T-cell (primary cell): ENCODE measurements around the gene MT1B. TPM values are rescaled to one million over a fixed set of nuclear protein-coding genes. Genes with fewer than 3 reads are reported as not detected.

Source experiments
- ATAC-seq, 4 experiments: fragments of 200-7000 bp in 3 of 4; fragments of 150-1000 bp in 1 of 4; cut with Tn5 transposase; replicated peaks in 1 of 4; 1 replicate in 3 of 4; 2 replicates in 1 of 4; pipeline ENCODE4 v1.10.0; 2021; ENCODE audit warnings: moderate library complexity in 3 of 4, mild to moderate bottlenecking in 2 of 4, moderate number of reproducible peaks in 1 of 4
- CTCF ChIA-PET, 2 donors: fragments of 300-600 bp; sonication (Branson Sonifier 250); formaldehyde crosslinking; loops; one replicate each; lab custom pipeline; 2022; ENCODE audit warnings: antibody characterized with exemption in 2 of 2; lab: Charles Lee
- POLR2A ChIA-PET, 2 donors: fragments of 300-600 bp; sonication (Branson Sonifier 250); formaldehyde crosslinking; loops; one replicate each; lab custom pipeline; 2022; ENCODE audit warnings: antibody characterized with exemption in 2 of 2; lab: Charles Lee
- DNase-seq, 35 experiments: peaks; one replicate each; pipeline versions ENCODE4 v3.0.0 to v3.0.0-alpha.2; 2013 to 2023
- H3K27ac ChIP-seq: one replicate; pipeline ENCODE4 v1.5.1; 2013; ENCODE audit warnings: low read length
- H3K27me3 ChIP-seq, 2 experiments: replicated peaks in 1 of 2; 1 replicate in 1 of 2; 2 replicates in 1 of 2; pipeline versions ENCODE4 v1.6.1 to v1.7.0; 2013; ENCODE audit warnings: low read length in 1 of 2, mixed read lengths in 1 of 2; ENCODE audit not compliant: control insufficient read depth in 2 of 2, insufficient read depth in 2 of 2; ENCODE audit errors: extremely low read depth in 1 of 2
- H3K36me3 ChIP-seq, 2 donors: 1 replicate in 1 of 2; 2 replicates in 1 of 2; pipeline versions ENCODE4 v1.6.1 to v1.7.0; 2013; ENCODE audit warnings: low read length in 1 of 2; ENCODE audit not compliant: control insufficient read depth in 2 of 2, insufficient read depth in 1 of 2; ENCODE audit errors: extremely low read depth in 1 of 2
- H3K4me1 ChIP-seq, 2 experiments: 1 replicate in 1 of 2; 2 replicates in 1 of 2; pipeline versions ENCODE4 v1.6.1 to v1.7.0; 2013; ENCODE audit warnings: low read length in 2 of 2, mixed read lengths in 1 of 2; ENCODE audit not compliant: insufficient read depth in 2 of 2, control insufficient read depth in 1 of 2; ENCODE audit errors: extremely low read depth in 1 of 2
- H3K4me3 ChIP-seq, 2 donors: 1 replicate in 1 of 2; 2 replicates in 1 of 2; pipeline versions ENCODE4 v1.5.1 to v1.7.0; 2013; ENCODE audit warnings: mild to moderate bottlenecking in 2 of 2, low read length in 1 of 2, moderate library complexity in 1 of 2; ENCODE audit not compliant: control insufficient read depth in 1 of 2; ENCODE audit errors: extremely low read depth in 1 of 2
- H3K9me3 ChIP-seq: 2 replicates; pipeline ENCODE4 v1.7.0; 2013
- H3K27ac Mint-ChIP-seq, 2 donors: one replicate each; pipeline ENCODE4 v1.8.0; 2020 to 2021; ENCODE audit warnings: mild to moderate bottlenecking in 2 of 2, mixed read lengths in 2 of 2
- H3K27me3 Mint-ChIP-seq, 2 donors: one replicate each; pipeline ENCODE4 v1.8.0; 2021 to 2022; ENCODE audit warnings: mixed read lengths in 2 of 2
- H3K36me3 Mint-ChIP-seq: one replicate; pipeline ENCODE4 v1.8.0; 2021; ENCODE audit warnings: mixed read lengths
- H3K4me1 Mint-ChIP-seq, 3 donors: one replicate each; pipeline ENCODE4 v1.8.0; 2020 to 2022; ENCODE audit warnings: mixed read lengths in 3 of 3, mild to moderate bottlenecking in 1 of 3
- H3K4me3 Mint-ChIP-seq, 3 donors: one replicate each; pipeline ENCODE4 v1.8.0; 2020 to 2022; ENCODE audit warnings: mild to moderate bottlenecking in 3 of 3, mixed read lengths in 3 of 3, moderate library complexity in 3 of 3
- H3K9me3 Mint-ChIP-seq, 3 donors: one replicate each; pipeline ENCODE4 v1.8.0; 2020 to 2022; ENCODE audit warnings: mixed read lengths in 3 of 3
- WGBS: methylation state at CpG from one replicate; pipeline ENCODE4 v1.1.5; 2013; ENCODE audit warnings: missing lambda C conversion rate; ENCODE audit not compliant: insufficient coverage; 5-methylcytosine and 5-hydroxymethylcytosine counted together
- total RNA-seq, 35 experiments: library from RNA in 6 of 35; stranded (reverse) in 6 of 35; fragments of 120-200 nt in 1 of 35; gene quantifications; one replicate each; pipeline versions ENCODE4 v1.2.1 to v1.2.4 and lab custom pipeline; 2013 to 2026

Gene MT1B
- total RNA-seq, 5 donors from 2014 or later (not counting 1 experiment from before 2014, with no cell fraction given) = not detected

- WGBS = 0% methylated on average over 8 of the region's 32 CpGs
- peak overlapping the region; percentile 44 to 52 for H3K4me3 ChIP-seq
- peak overlapping the region in 1 of 2 donors; percentile 78 for H3K27ac Mint-ChIP-seq
- no peaks in the 10 kb centered on the region for H3K9me3 ChIP-seq
- H3K27ac ChIP-seq = no peak overlapping the region
- peaks cover 12 to 38% of the 10 kb centered on the region in 2 donors for H3K27me3 Mint-ChIP-seq
- ChIA-PET CTCF (interaction anchor here (0.7 to 1.5 kb wide), 2 partner anchors 26 to 56 kb away, joined by 3 to 4 read pairs; no protein-coding TSS in a partner anchor), POLR2A (interaction anchor here (0.6 to 1.2 kb wide), 4 partner anchors 33 to 1733 kb away, joined by 3 to 10 read pairs (median 6); partner anchors contain the start of gene MT2A (in 1 of the 2))
- DNase-seq (peak in 31 of 35 experiments; percentile 18 to 67 (median 46)), ATAC-seq (peak; percentile 62 to 91 (median 84))
- peak overlapping the region; percentile 61 to 85 (median 66) for H3K4me3 Mint-ChIP-seq
- no peaks in the 10 kb centered on the region for H3K9me3 Mint-ChIP-seq
- H3K36me3 Mint-ChIP-seq = no peaks in the 10 kb centered on the region
- H3K4me1 Mint-ChIP-seq = peaks cover 10 to 20% (median 16%) of the 10 kb centered on the region in 3 donors
- no peaks in the 10 kb centered on the region for H3K36me3 ChIP-seq
- peaks cover 8 to 25% of the 10 kb centered on the region in 2 experiments for H3K27me3 ChIP-seq
- H3K4me1 ChIP-seq = peaks cover 3 to 13% of the 10 kb centered on the region in 2 experiments
Measured at GRCh38 chr16:56675685-56676210, 24.1 kb downstream of the MT1B start.

DNA sequence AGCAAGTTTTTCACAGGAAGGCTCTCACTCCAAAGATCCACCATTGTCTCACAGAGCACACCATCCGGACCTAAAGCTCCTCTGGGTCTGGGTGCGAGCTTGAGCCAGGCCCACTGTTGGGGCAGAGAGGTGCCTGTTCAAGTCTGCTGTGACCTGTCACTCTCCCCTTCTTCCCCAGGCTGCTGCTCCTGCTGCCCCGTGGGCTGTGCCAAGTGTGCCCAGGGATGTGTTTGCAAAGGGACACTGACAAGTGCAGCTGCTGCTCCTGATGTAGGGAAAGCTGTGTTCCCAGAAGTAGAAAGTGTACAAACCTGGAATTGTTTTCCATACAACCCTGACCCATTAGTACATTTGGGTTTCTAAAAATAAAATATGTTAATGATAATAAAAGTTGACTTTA, 25.8 kb downstream of the MT1B start:
- H3K36me3 Mint-ChIP-seq = no peaks in the 10 kb centered on the region
- Histone ChIP-seq H3K4me3 (no peak overlapping the region), H3K4me1 (peaks cover 7 to 23% of the 10 kb centered on the region in 2 experiments), H3K36me3 (no peaks in the 10 kb centered on the region), H3K9me3 (no peaks in the 10 kb centered on the region), H3K27me3 (peaks cover 5 to 18% of the 10 kb centered on the region in 2 experiments), H3K27ac (no peak overlapping the region)
- H3K4me3 Mint-ChIP-seq = no peak overlapping the region
- no peak overlapping the region for H3K27ac Mint-ChIP-seq
- peaks cover 0 to 22% of the 10 kb centered on the region in 2 donors for H3K27me3 Mint-ChIP-seq
- DNase-seq (no peak), ATAC-seq (no peak)
- ChIA-PET CTCF (no interaction called here), POLR2A (no interaction called here)
- no peaks in the 10 kb centered on the region for H3K9me3 Mint-ChIP-seq
- 82% methylated on average over 2 of the region's 3 CpGs for WGBS
- peaks cover 16 to 28% (median 26%) of the 10 kb centered on the region in 3 donors for H3K4me1 Mint-ChIP-seq

- no peaks in the 10 kb centered on the region for H3K36me3 ChIP-seq
- CTCF ChIA-PET = interaction anchor here in 1 of 2 donors (0.6 kb wide), 1 partner anchor 334 kb away, joined by 3 read pairs; no protein-coding TSS in a partner anchor
- ATAC-seq (no peak), DNase-seq (no peak)
- no peak overlapping the region for H3K4me3 ChIP-seq
- no peak overlapping the region for H3K27ac ChIP-seq
- H3K36me3 Mint-ChIP-seq = peaks cover under 1% of the 10 kb centered on the region
- H3K9me3 ChIP-seq = no peaks in the 10 kb centered on the region
- H3K27me3 ChIP-seq = peaks cover 0 to 18% of the 10 kb centered on the region in 2 experiments
- H3K4me1 ChIP-seq = peaks cover 12 to 39% of the 10 kb centered on the region in 2 experiments
- no peak overlapping the region for H3K4me3 Mint-ChIP-seq
- peak overlapping the region in 1 of 2 donors; percentile 22 for H3K27ac Mint-ChIP-seq
- POLR2A ChIA-PET = no interaction called here
- peaks cover 0 to 17% of the 10 kb centered on the region in 2 donors for H3K27me3 Mint-ChIP-seq
- no peaks in the 10 kb centered on the region for H3K9me3 Mint-ChIP-seq
- H3K4me1 Mint-ChIP-seq = peaks cover 32 to 41% (median 37%) of the 10 kb centered on the region in 3 donors
- no CpG with 5 or more reads among the region's 3 CpGs for WGBS
Measured at GRCh38 chr16:56679078-56679730, 27.5 kb downstream of the MT1B start.

GRCh38 chr16:56679818-56680217, 28.1 kb downstream of the MT1B start:
- Histone ChIP-seq H3K4me1 (peaks cover 12 to 39% of the 10 kb centered on the region in 2 experiments), H3K36me3 (no peaks in the 10 kb centered on the region), H3K9me3 (no peaks in the 10 kb centered on the region), H3K27me3 (peaks cover 0 to 18% of the 10 kb centered on the region in 2 experiments), H3K27ac (no peak overlapping the region), H3K4me3 (no peak overlapping the region)
- Mint-ChIP-seq H3K36me3 (peaks cover 4% of the 10 kb centered on the region), H3K27me3 (peaks cover 0 to 13% of the 10 kb centered on the region in 2 donors), H3K9me3 (no peaks in the 10 kb centered on the region), H3K4me3 (no peak overlapping the region), H3K27ac (peak overlapping the region in 1 of 2 donors; percentile 22), H3K4me1 (peaks cover 34 to 42% (median 39%) of the 10 kb centered on the region in 3 donors)
- 81% methylated on average over 5 of the region's 6 CpGs for WGBS
- DNase-seq = no peak
- ATAC-seq = no peak
- ChIA-PET POLR2A (interaction anchor here in 1 of 2 donors (0.6 kb wide), 1 partner anchor 11 kb away, joined by 3 read pairs; no protein-coding TSS in a partner anchor), CTCF (no interaction called here)

GRCh38 chr16:56681939-56682702, 30.4 kb downstream of the MT1B start, which contains the start of gene MT1X:
TSS of gene MT1X (plus strand) at chr16:56682470. CDS start at chr16:56682541, 71 bp downstream.
- H3K4me1 ChIP-seq = peaks cover 9 to 26% of the 10 kb centered on the region in 2 experiments
- no peaks in the 10 kb centered on the region for H3K27me3 ChIP-seq
- Mint-ChIP-seq H3K4me1 (peaks cover 24 to 30% (median 27%) of the 10 kb centered on the region in 3 donors), H3K4me3 (peak within 1 kb of the TSS; percentile 91 to 92 (median 91)), H3K27ac (peak within 1 kb of the TSS; percentile 96 to 98), H3K27me3 (peaks cover 0 to 4% of the 10 kb centered on the region in 2 donors), H3K36me3 (peaks cover 11% of the 10 kb centered on the region), H3K9me3 (peaks cover 0 to 2% (median 0%) of the 10 kb centered on the region in 3 donors)
- no peaks in the 10 kb centered on the region for H3K9me3 ChIP-seq
- H3K4me3 ChIP-seq = peak within 1 kb of the TSS; percentile 69 to 88
- no peaks in the 10 kb centered on the region for H3K36me3 ChIP-seq
- ChIA-PET CTCF (interaction anchor here (0.5 to 1.1 kb wide), 3 partner anchors 9 to 74 kb away, joined by 3 to 6 read pairs (median 4); partner anchors contain the start of gene MT2A (in 1 of the 2)), POLR2A (interaction anchor here in 1 of 2 donors (0.6 kb wide), 1 partner anchor 29 kb away, joined by 3 read pairs; no protein-coding TSS in a partner anchor)
- DNase-seq = peak; percentile 68 to 93 (median 82)
- ATAC-seq = peak; percentile 99
- under 1% methylated on average over 41 of the region's 49 CpGs for WGBS
- peak within 1 kb of the TSS; percentile 76 for H3K27ac ChIP-seq
